Measurements from ENCODE around the gene CBX8. TPM values are rescaled to one million over a fixed set of nuclear protein-coding genes. Genes with fewer than 3 reads are reported as not detected.

CBX8 gene
- total RNA-seq, 1 experiment from 2014 or later, result 11.1 TPM

DNA sequence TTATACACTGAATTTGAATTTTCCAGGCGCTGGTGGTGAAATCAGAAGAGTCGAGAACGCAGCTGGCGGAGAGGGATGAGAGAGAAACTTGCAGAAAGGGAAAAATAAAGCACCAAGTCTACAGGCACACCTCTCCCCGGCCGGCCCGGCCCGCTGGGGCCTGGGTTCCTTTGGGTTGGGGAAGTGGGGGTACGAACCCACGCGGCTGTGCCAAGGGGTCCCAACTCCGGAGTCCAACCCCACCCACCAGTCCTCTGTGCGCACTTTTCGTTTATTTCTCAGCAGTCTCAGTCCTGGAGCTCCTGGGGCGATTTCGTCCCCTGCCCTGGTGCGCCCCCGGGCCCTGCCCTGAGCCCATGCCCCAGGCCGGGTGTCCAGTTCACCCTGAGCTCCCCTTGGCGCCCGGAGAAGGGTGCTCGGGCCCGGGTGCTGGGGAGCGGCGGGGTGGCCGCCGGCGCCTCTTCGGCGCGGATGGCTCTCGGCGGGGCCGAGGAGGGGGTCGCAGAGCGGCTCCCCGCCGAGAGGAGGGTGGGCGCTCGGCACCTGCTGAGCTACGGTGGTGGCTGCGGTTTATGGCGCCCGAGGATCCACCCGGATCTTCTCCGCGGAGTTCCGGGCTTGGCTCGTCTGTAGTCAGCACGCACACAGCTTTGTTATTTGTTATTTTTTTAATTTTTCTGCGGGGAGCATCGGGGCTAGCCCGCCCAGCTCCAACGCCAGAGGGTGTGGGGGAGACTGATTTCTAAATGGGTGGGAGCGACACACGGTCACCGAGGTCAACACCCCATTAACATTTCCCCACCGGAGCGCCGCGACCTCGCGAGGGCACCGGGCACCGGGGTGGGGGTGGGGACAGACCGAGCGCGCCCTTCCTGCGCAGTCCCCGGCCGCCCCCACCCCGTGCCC is 15.7 kb upstream of the CBX8 start:
- Mint-ChIP-seq H3K36me3 (ENCODE audit: insufficient read depth, unreplicated experiment) (peaks cover 51% of the 10 kb centered on the region), H3K27me3 (ENCODE audit: unreplicated experiment) (peaks cover 29% of the 10 kb centered on the region), H3K9me3 (ENCODE audit: low read depth, unreplicated experiment) (no peaks in the 10 kb centered on the region), H3K4me3 (ENCODE audit: low read depth, unreplicated experiment) (peak overlapping the region; percentile 65), H3K27ac (ENCODE audit: unreplicated experiment) (peak overlapping the region; percentile 46), H3K4me1 (ENCODE audit: low read depth, unreplicated experiment) (peaks cover 22% of the 10 kb centered on the region)
- no peak for DNase-seq
- no TSS peak for BruUV-seq (replicated peaks)
- CTCF ChIA-PET, result interaction anchor here (0.7 to 2.2 kb wide), 7 partner anchors 16 to 196 kb away, joined by 3 to 20 read pairs (median 4); partner anchors contain the start of genes CBX4 and CBX8
- intact Hi-C loops (cut with micrococcal nuclease; ENCODE audit: unreplicated experiment), result no loop called here
- TF ChIP-seq, protein P1, sequence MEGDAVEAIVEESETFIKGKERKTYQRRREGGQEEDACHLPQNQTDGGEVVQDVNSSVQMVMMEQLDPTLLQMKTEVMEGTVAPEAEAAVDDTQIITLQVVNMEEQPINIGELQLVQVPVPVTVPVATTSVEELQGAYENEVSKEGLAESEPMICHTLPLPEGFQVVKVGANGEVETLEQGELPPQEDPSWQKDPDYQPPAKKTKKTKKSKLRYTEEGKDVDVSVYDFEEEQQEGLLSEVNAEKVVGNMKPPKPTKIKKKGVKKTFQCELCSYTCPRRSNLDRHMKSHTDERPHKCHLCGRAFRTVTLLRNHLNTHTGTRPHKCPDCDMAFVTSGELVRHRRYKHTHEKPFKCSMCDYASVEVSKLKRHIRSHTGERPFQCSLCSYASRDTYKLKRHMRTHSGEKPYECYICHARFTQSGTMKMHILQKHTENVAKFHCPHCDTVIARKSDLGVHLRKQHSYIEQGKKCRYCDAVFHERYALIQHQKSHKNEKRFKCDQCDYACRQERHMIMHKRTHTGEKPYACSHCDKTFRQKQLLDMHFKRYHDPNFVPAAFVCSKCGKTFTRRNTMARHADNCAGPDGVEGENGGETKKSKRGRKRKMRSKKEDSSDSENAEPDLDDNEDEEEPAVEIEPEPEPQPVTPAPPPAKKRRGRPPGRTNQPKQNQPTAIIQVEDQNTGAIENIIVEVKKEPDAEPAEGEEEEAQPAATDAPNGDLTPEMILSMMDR (IDR thresholded peaks at IDR 0.05; ENCODE audit: unreplicated experiment), result no peak

GRCh38 chr17:79811868-79812352 is 15.0 kb upstream of the CBX8 start:
- intact Hi-C loops (cut with micrococcal nuclease; ENCODE audit: unreplicated experiment), result no loop called here

DNA sequence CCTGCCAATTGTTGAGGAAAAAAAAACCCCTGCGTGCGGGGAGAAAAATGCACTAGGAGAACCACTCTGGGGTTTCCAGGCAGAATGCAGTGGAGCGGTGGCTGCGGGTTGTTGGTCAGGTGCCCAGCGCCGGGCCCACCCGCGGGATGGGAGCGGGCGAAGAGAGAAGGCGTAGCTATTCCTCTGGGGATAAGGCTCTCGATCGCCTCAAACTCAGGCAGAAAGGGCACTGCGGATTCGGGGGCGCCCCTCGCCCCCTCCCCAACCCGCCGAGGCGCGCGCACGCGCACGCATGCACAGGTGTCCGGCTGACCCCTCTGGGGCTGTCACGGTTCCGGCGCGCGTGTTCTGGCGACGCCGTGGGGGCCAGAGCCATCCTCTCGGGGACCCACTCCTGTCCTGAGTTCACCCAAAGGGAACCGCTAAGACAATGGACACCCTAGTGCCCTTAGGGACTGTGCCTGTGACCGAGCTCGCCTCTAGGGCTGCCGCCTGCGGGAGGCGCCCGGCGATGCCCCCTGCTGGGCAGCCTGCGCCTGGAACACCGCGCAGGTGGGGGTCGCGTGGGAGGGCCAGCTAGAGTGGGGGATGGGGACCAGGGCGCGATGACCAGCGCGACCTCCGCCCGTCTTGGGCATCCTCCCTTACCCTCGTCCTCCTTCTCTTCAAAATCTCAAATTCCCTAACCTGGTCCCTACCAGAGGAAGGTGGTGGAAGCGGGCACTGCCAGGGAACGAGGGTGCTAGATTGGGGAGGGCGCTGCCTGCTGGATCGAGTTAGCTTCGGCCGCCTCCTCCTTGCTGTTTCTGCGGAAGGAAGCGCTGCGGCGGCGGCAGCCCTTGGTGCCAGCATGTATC is 14.4 kb upstream of the CBX8 start:
- Mint-ChIP-seq H3K27me3 (ENCODE audit: unreplicated experiment) (peaks cover 43% of the 10 kb centered on the region), H3K9me3 (ENCODE audit: low read depth, unreplicated experiment) (no peaks in the 10 kb centered on the region), H3K27ac (ENCODE audit: unreplicated experiment) (peak overlapping the region; percentile 48), H3K36me3 (ENCODE audit: insufficient read depth, unreplicated experiment) (peaks cover 51% of the 10 kb centered on the region), H3K4me1 (ENCODE audit: low read depth, unreplicated experiment) (peaks cover 22% of the 10 kb centered on the region), H3K4me3 (ENCODE audit: low read depth, unreplicated experiment) (peak overlapping the region; percentile 65)
- intact Hi-C loops (cut with micrococcal nuclease; ENCODE audit: unreplicated experiment), result no loop called here
- TF ChIP-seq, protein P1 (IDR thresholded peaks at IDR 0.05; ENCODE audit: unreplicated experiment), result peak; percentile 80
- peak; percentile 66 for DNase-seq
- BruUV-seq (replicated peaks), result no TSS peak
- CTCF ChIA-PET, result interaction anchor here (0.6 to 2.2 kb wide), 16 partner anchors 14 to 218 kb away, joined by 3 to 20 read pairs (median 4); partner anchors contain the start of genes CBX4 and CBX8

More at GRCh38 chr17:79811868-79812352, 15.0 kb upstream of the CBX8 start:
- BruUV-seq (replicated peaks), result no TSS peak
- Mint-ChIP-seq H3K36me3 (ENCODE audit: insufficient read depth, unreplicated experiment) (peaks cover 51% of the 10 kb centered on the region), H3K4me3 (ENCODE audit: low read depth, unreplicated experiment) (peak overlapping the region; percentile 65), H3K9me3 (ENCODE audit: low read depth, unreplicated experiment) (no peaks in the 10 kb centered on the region), H3K27me3 (ENCODE audit: unreplicated experiment) (peaks cover 36% of the 10 kb centered on the region), H3K27ac (ENCODE audit: unreplicated experiment) (peak overlapping the region; percentile 46), H3K4me1 (ENCODE audit: low read depth, unreplicated experiment) (peaks cover 22% of the 10 kb centered on the region)
- CTCF ChIA-PET, result interaction anchor here (1.0 to 2.2 kb wide), 10 partner anchors 15 to 197 kb away, joined by 3 to 20 read pairs (median 4); partner anchors contain the start of genes CBX4 and CBX8
- TF ChIP-seq, protein P1 (IDR thresholded peaks at IDR 0.05; ENCODE audit: unreplicated experiment), result no peak
- no peak for DNase-seq
